T1000 (cell line): ENCODE data around the gene SRRD.

Source experiments
- DNase-seq: peaks from one replicate; lab custom pipeline; 2025; ENCODE audit warnings: mixed read lengths; lab: John Stamatoyannopoulos, UW

The SRRD gene

GRCh38 chr22:26483043-26483438 is 636 bp upstream of the SRRD start:
- DNase-seq, result no peak

- DNase-seq, result no peak
These were observed 656 bp downstream of the SRRD start for GRCh38 chr22:26484360-26484706.

- no peak for DNase-seq
These were observed 1.3 kb downstream of the SRRD start for GRCh38 chr22:26485013-26485412.

DNA sequence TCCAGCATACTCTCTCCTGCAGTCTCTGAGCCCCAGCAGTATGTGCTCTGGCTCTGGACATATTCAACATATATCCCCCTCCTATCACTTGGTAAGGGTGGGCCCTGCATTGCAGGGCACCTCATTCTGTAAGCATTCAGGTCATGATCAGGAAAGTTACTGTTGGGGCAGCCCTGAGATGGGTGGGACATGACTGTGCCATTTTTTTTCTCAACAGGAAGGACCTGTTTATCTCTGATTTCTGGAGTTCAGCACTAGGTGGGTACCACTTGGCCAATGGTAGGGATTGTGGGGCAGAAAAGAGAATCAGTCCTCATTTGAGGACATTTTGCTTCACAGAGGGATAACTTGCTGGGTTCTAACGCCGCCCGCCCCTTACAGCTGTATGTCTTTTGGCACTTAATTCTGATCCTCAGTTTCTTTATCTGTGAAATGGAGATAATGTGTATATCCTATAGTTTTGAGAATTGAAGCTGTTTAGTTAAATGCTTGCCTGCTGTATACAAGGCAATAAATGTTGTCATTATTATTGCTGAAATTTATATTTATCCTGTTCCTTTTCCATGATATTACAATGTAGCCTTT is 2.2 kb downstream of the SRRD start:
- no peak for DNase-seq

- no peak for DNase-seq
These were observed 2.7 kb downstream of the SRRD start for GRCh38 chr22:26486394-26486793.

DNA sequence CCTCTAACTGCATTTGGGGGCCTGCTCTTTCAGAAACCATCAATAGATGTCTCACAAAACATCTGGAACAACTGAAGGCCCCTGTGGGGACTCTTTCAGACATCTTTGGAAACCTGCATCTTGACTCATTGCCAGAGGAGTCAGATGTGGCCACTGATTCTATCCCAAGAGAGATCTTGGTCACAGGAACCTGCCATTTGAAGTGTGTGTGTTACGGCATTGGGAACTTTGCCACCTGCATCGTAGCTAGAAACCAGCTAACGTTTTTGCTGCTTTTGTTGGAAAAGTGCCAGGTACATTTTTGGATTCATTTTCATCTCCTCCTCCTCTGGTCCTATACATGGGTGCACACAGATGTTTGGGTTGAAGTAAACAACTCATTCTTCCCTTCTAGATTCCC is 4.3 kb downstream of the SRRD start:
- no peak for DNase-seq

DNA sequence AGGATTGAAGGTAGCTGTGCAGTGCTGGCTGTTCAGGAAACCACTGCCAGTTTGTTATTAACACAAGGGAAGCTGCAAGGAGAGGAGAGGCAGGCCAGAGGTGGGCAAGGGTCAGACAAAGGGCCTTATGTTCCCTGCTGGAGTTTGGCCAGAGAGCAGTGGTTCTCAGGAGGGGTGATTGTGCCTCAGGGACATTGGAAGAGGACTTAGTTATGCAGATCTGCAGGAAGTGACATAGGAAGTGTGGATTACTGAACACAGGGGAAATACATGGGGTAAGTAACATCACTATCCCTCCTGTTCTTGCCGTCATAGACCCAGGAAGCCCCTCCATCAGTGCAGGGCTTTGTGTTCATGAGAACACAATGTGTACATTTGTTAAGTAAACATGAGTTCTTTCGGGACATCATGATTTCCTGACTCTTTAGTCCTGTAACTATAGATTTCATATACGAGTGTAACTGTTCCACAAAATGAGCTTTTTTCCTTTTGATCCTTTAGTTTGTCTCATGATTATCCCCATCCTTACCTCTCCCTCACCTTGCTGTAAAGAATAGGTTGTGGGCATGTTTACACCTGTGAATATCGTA is 5.9 kb downstream of the SRRD start:
- no peak for DNase-seq

- DNase-seq, result no peak
These were observed 8.5 kb downstream of the SRRD start for GRCh38 chr22:26492220-26492619.

GRCh38 chr22:26494506-26494905 is 10.8 kb downstream of the SRRD start:
- DNase-seq, result no peak

- no peak for DNase-seq
These were observed 12.8 kb downstream of the SRRD start for GRCh38 chr22:26496456-26496855.

DNA sequence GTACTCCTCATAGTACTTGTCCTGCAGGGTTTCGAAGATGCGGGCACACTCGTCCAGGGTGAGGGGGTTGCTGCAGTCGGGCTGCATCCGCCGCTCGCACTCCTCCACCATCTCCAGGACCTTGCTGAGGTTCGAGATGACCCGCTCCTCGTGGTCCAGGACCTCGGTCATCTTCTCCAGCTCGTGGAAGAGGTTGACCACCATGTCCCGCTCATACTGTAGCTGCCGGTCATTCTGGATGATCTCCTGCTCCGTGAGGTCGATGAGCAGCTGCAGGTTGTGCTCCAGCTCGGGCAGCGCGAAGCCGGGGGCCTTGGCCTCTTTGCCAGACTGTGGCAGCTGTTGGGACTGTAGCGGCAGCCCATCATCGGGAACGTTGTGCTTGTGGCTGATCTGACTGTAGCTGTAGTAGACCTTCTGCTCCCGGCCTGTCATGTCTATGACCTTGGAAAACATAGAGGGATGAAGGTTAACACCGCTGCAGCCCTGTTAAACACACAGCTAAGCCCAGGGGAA is 15.6 kb downstream of the SRRD start:
- no peak for DNase-seq

DNA sequence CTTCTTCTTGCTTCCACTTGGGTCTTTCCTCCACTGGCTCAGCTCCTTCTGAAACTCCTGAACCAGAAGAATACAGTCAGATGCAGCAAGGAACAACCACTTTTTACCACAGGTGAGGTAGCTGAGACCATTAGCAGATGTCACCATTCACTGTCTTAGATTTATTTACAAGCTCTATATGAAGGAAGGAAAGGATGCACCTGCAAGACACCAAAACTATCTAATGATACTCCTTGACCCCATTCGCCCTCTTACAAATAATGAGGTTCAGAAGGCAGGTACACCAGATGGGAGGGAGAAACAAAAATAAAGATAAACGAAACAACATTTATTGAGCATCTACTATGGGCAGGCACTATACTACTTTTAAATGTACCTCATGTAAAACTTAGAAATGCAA is 18.3 kb downstream of the SRRD start:
- DNase-seq, result no peak

GRCh38 chr22:26502688-26503561 is 19.2 kb downstream of the SRRD start:
- no peak for DNase-seq

DNA sequence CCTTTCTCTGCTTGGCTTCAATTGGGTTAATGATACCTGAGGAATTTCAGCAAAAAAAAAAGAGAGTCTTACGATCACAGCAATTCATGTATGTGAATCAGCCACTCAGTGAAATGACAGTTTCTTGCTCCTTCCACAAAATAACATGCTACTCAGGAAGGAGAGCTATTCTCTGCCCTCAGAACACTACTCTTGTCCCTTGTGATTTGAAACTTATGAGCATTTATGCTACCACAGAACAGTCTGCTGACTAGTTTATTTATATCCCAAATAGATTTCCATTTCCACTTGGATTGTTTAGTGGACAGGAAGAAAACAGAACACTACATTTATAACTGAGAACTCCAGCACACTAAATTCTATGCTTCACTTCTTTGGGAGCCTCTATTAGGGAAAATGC is 20.1 kb downstream of the SRRD start:
- no peak for DNase-seq

GRCh38 chr22:26508148-26508547 is 24.5 kb downstream of the SRRD start:
- no peak for DNase-seq

DNA sequence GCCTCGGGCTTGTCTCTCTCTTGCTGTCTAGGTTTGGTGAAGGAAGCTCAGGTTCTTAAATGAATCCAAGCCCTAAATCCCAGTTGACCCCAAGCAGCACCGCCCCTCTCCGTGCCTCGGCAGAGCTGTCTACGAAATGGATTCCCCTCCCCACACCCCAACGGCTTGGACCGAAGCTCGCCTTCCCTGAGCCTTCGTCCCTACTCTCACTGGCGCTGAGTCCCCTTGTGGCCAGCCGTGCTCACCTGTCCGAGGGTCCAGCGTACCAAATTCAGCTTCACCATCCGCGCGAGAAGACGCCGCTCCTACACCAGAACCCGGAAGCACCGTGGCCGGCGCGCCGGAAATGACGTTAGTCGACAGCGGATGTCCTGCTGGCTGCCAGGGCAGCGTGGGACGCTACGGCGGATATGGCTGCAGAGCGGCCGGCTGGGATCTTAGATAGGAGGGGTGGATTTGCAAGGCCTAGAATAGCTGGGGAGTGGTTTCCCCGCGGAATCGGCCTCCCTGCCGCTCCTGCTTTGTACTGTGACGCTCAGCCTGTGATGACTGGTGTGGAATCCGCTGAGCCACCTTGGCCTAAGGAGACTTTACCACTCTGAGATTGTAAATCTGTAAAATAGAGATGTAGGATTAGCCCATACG is 28.6 kb downstream of the SRRD start, which contains the start of gene TFIP11:
TSS of gene TFIP11 (minus strand) at position 325 of the 645 bp plus-strand sequence. CDS start 2,201 bp downstream, outside the sequence.
- peak; percentile 71 for DNase-seq

GRCh38 chr22:26513838-26514237 is 30.2 kb downstream of the SRRD start:
- DNase-seq, result no peak

GRCh38 chr22:26514419-26515161 is 30.9 kb downstream of the SRRD start:
- DNase-seq, result no peak

GRCh38 chr22:26515931-26516330 is 32.3 kb downstream of the SRRD start:
- DNase-seq, result no peak

DNA sequence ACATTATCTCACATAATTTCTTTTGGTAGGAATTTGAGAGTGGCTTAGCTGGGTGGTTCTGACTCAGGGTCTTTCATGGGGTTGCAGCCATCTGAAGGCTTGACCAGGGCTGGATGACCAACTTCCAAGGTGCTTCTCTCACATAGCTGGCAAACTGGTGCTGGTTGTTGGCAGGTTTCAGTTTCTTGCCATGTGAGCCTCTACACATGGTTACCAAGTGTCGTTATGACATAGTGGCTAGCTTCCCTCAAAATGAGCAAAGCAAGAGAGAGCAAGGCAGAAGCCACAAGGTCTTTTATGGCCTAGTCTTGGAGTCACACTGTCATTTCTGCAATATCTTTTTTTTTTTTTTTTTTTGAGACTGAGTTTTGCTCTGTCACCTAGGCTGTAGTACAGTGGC is 32.8 kb downstream of the SRRD start:
- DNase-seq, result no peak

- DNase-seq, result no peak
These were observed 33.8 kb downstream of the SRRD start for GRCh38 chr22:26517429-26517828.

- no peak for DNase-seq
These were observed 38.3 kb downstream of the SRRD start for GRCh38 chr22:26522012-26522411.
